ENCODE measurements around the gene KCNIP2. TPM values are rescaled to one million over a fixed set of nuclear protein-coding genes. Genes with fewer than 3 reads are reported as not detected.

KCNIP2 gene
- total RNA-seq, 1 experiment from 2014 or later, result 3.0 TPM

DNA sequence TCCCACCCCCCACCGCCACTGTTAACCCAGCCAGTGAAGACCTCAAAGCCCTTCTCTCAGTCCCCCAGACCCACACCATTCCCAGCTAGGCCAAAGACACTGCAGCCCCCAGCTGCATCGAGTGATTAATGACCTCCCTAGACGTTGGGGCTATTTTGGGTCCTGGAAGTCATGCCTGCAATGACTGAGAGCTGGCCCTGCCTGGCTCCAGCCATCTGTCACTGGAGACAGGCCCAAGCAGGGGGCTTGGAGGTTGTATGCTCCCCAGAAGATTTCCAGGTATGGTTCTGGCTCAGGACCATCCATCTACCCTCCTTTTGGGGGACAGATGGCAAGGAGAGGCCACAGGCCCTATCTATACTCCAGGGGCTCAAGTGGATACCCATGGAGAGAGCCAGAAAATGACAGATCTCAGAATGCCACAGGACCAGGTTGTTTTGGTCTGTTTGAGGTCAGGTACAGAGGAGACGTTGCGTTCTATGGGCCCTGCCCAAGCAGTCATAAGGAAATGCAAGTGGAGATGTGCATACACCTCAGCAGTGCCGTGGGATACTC, 5.1 kb downstream of the KCNIP2 start:
- Mint-ChIP-seq H3K27ac (no peak overlapping the region), H3K27me3 (ENCODE audit: low read depth) (peaks cover 29% of the 10 kb centered on the region), H3K36me3 (ENCODE audit: insufficient read depth in 1 of 3, low read depth in 3 of 3) (no peaks in the 10 kb centered on the region), H3K4me3 (peak overlapping the region in 1 of 2 experiments; percentile 92; a peak in 2 of 5 replicates), H3K9me3 (no peaks in the 10 kb centered on the region), H3K4me1 (peaks cover 22 to 47% of the 10 kb centered on the region in 2 experiments)
- Histone ChIP-seq H2BK120ac (ENCODE audit: low read depth, low read length, poor library complexity, severe bottlenecking) (no peak overlapping the region), H3K79me1 (ENCODE audit: insufficient read depth, low read depth, low read length, poor library complexity, severe bottlenecking) (no peaks in the 10 kb centered on the region), H3K27ac (ENCODE audit: insufficient read length, low read depth, low read length) (no peak overlapping the region), H3K56ac (ENCODE audit: insufficient read length, low read depth, low read length) (no peak overlapping the region), H4K8ac (replicated peaks; ENCODE audit: insufficient read length, low read depth, low read length) (no peak overlapping the region), H3T11ph (ENCODE audit: low read length) (no peak overlapping the region), H3K79me2 (ENCODE audit: insufficient read depth, low read length) (no peaks in the 10 kb centered on the region), H2BK15ac (ENCODE audit: low read depth, low read length) (no peak overlapping the region), H4K20me1 (ENCODE audit: control insufficient read depth, insufficient read depth, insufficient read length) (peaks cover 2% of the 10 kb centered on the region), H4K91ac (ENCODE audit: insufficient read length, low read depth, low read length) (no peak overlapping the region), H2AK5ac (ENCODE audit: insufficient read length, low read length) (no peak overlapping the region), H3K9ac (ENCODE audit: extremely low read depth, insufficient read length, low read length) (no peak overlapping the region), H3K27me3 (ENCODE audit: insufficient read depth, low read length) (peaks cover 15% of the 10 kb centered on the region; the same call in 1 of the 2 replicates), H3K18ac (ENCODE audit: insufficient read length, low read depth, low read length) (no peak overlapping the region), H3K9me3 (ENCODE audit: control insufficient read depth, low read depth, low read length) (no peaks in the 10 kb centered on the region), H3K23ac (ENCODE audit: insufficient read length, low read depth, low read length) (no peak overlapping the region), H3K4ac (ENCODE audit: low read depth, low read length) (no peak overlapping the region), H3K23me2 (ENCODE audit: insufficient read length, low read depth, low read length, poor library complexity, severe bottlenecking) (peaks cover 9% of the 10 kb centered on the region), H4K5ac (ENCODE audit: insufficient read length, low read depth, low read length) (no peak overlapping the region), H2AFZ (ENCODE audit: low read length) (no peak overlapping the region), H2BK5ac (ENCODE audit: insufficient read length, low read length) (no peak overlapping the region), H3K14ac (ENCODE audit: insufficient read depth, low read length) (no peak overlapping the region), H3K4me2 (ENCODE audit: insufficient read depth, insufficient read length, low read length) (peak overlapping the region; percentile 77), H2BK20ac (ENCODE audit: low read depth, low read length, poor library complexity, severe bottlenecking) (no peak overlapping the region), H2BK12ac (ENCODE audit: insufficient read length, low read depth, low read length) (no peak overlapping the region), H3K4me1 (ENCODE audit: insufficient read depth, low read length) (peaks cover 3% of the 10 kb centered on the region; the same call in 1 of the 2 replicates)
- WGBS (ENCODE audit: extremely low coverage, insufficient read length, low lambda C conversion rate), result no CpG with 5 or more reads among the region's 6 CpGs
- TF ChIP-seq, protein P1, sequence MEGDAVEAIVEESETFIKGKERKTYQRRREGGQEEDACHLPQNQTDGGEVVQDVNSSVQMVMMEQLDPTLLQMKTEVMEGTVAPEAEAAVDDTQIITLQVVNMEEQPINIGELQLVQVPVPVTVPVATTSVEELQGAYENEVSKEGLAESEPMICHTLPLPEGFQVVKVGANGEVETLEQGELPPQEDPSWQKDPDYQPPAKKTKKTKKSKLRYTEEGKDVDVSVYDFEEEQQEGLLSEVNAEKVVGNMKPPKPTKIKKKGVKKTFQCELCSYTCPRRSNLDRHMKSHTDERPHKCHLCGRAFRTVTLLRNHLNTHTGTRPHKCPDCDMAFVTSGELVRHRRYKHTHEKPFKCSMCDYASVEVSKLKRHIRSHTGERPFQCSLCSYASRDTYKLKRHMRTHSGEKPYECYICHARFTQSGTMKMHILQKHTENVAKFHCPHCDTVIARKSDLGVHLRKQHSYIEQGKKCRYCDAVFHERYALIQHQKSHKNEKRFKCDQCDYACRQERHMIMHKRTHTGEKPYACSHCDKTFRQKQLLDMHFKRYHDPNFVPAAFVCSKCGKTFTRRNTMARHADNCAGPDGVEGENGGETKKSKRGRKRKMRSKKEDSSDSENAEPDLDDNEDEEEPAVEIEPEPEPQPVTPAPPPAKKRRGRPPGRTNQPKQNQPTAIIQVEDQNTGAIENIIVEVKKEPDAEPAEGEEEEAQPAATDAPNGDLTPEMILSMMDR (conservative IDR thresholded peaks at IDR 0.05), result no peak
- no peak for DNase-seq

Data from H9 (cell line).